ENCODE measurements around the gene PTGS1.
"Not testable (repeated sequence)": the region's sequence is repeated elsewhere in the genome, so short reads cannot be mapped to it uniquely, and the experiment has no call there.

PTGS1 gene

DNA sequence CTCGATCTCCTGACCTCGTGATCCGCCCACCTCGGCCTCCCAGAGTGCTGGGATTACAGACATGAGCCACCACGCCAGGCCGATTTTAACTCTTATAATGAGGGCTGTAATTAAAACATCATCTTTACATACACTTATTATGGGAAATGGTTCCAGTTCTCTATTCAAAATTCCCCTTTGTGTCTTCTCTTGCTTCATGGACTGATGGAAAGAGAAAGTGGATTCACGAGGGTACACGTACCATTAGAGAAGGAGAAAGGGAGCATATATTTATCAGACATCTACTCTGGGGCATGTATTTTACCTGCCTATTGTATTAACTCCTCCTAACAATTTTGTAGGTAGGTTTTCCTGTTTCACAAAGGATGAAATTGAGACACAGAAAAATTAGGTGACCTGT, 31.1 kb downstream of the PTGS1 start:
- DNase-seq = no peak

DNA sequence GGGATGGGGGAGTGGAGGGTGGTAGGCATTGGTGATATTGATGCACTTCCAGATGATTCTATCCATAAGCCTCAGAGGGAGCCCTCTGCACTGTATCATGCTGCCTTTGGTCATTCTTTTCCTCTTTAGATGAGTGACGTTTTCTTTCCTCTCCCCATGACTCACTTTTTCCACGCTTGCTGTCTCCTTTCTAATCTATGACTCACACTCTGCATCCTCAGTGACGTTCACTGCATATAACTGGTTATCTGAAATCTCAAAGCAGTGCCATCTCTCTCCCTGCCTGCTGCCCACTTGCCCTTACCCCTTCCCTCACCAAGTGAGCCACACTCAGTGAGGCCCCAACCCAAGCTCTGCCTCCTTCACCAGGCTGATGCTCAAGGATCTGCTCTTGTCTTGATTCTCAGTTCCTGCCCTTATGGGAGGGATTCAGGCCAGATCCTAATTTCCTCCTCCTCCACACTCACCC, 31.6 kb downstream of the PTGS1 start:
- DNase-seq = peak; percentile 70

DNA sequence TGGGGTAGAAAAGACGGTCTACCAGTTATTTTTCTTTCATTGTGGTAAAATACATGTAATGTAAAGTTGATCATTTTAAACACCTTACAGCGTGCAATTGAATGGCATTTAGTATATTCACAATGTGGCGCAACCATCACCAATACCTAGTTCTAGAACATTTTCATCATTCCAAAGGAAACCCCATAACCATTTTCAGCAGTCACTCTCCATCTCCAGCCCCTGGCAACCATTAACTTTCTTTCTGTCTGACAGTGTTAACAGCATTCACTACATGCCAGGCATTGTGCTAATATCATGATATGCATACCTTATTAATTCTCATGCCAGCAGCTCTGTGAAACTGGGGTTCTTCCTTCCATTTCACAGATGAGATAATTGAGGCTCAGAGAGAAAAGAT, 32.0 kb downstream of the PTGS1 start:
- no peak for DNase-seq

GRCh38 chr9:122403381-122404000, 32.7 kb downstream of the PTGS1 start:
- DNase-seq = no peak

DNA sequence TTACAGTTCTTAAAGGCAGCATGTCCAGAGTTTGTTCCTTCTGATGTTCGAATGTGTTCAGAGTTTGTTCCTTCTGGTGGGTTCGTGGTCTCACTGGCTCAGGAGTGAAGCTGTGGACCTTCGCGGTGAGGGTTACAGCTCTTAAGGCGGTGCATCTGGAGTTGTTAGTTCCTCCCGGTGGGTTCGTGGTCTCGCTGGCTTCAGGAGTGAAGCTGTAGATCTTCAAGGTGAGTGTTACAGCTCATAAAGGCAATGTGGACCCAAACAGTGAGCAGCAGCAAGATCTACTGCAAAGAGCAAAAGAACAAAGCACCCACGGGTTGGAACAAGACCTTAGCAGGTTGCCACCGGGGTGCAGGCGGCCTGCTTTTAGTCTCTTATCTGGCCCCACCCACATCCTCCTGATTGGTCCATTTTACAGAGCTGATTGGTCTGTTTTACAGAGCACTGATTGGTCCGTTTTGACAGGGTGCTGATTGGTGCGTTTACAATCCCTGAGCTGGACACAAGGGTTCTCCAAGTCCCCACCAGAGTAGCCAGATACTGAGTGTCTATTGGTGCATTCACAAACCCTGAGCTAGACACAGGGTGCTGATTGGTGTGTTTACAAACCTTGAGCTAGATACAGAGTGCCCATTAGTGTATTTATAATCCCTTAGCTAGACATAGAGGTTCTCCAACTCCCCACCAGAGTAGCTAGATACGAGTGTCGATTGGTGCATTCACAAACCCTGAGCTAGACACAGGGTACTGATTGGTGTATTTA, 34.7 kb downstream of the PTGS1 start:
- DNase-seq = not testable (repeated sequence)

DNA sequence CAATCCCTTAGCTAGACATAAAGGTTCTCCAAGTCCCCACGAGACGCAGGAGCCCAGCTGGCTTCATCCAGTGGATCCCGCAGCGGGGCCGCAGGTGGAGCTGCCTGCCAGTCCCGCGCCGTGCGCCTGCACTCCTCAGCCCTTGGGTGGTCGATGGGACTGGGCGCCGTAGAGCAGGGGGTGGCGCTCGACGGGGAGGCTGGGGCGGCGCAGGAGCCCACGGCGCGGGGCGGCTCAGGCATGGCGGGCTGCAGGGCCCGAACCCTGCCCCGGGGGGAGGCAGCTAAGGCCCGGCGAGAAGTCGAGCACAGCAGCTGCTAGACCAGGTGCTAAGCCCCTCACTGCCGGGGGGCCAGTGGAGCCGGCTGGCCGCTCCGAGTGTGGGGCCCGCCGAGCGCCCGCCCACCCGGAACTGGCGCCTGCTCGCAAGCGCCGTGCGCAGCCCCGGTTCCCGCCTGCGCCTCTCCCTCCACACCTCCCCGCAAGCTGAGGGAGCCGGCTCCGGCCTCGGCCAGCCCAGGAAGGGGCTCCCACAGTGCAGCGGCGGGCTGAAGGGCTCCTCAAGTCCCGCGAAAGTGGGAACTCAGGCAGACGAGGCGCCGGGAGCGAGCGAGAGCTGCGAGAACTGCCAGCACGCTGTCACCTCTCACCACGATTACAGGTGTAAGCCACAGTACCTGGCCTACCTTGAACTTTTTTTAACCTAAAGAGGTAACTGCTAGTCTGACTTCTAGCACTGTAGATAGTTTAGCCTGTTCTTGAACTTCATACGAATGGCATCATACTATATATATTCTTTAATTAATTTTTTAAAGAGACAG, 35.5 kb downstream of the PTGS1 start:
- no peak for DNase-seq

DNA sequence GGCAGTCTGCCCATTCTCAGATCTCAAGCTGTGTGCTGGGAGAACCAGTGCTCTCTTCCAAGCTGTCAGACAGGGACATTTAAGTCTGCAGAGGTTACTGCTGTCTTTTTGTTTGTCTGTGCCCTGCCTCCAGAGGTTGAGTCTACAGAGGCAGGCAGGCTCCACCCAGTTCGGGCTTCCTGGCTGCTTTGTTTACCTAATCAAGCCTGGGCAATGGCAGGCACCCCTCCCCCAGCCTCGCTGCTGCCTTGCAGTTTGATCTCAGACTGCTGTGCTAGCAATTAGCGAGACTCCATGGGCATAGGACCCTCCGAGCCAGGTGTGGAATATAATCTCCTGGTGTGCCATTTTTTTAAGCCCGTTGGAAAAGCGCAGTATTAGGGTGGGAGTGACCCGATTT, 43.3 kb downstream of the PTGS1 start:
- not testable (repeated sequence) for DNase-seq

DNA sequence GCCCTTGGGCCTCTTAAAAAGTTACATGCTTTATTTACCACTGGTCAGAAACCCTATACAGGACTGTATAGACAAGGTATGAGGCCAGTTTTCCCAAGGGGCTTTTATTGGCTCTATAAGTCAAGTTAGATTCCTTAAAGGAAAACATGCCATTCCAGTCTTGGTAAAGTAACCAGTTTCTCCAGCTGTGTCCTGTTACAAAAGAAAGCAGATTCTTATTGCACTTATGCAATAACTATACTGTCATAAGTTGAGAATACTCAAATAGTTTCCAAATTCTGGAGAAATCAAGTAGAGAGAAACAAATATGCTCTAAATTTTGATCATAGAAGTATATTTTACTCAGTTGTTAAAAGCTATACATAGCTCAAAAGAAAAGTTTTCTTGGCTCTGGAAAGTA, 47.2 kb downstream of the PTGS1 start:
- DNase-seq = no peak

DNA sequence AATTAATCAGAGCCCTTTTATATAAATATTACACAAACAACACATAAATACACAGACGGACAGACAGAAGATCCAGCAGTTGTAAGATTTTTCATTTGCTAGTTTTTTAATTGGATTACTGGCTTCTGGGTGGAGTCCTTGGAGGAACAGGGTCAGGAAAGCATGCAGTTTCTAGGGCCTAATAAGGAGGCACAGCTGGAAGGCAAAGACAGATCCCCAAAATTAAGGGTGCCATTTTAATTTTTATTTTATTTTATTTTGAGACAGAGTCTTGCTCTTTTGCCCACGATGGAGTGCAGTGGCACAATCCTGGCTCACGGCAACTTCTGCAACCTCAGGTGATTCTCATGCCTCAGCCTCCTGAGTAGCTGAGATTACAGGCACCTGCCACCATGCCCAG, 49.5 kb downstream of the PTGS1 start:
- no peak for DNase-seq

GRCh38 chr9:122425087-122425486, 54.3 kb downstream of the PTGS1 start:
- DNase-seq = no peak

DNA sequence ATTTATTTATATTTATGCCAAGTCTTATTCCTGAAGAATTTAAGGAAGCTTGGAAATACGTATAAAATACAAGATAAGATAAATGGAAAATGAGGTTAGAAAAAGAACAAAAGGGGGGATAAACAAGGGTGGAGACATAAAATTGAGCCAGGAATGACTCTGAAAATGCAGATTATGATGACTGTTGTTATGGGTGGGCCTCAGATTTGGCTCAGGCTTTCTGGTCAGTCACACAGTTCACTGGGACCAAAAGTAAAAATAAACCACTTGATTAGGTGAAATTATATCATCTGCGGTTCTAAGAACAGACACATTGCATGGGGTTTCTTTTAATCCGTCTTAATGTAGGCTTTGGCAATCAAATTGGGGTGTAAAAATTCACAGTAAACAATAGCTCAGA, 55.9 kb downstream of the PTGS1 start:
- DNase-seq = no peak

GRCh38 chr9:122442568-122442967, 71.7 kb downstream of the PTGS1 start:
- no peak for DNase-seq

DNA sequence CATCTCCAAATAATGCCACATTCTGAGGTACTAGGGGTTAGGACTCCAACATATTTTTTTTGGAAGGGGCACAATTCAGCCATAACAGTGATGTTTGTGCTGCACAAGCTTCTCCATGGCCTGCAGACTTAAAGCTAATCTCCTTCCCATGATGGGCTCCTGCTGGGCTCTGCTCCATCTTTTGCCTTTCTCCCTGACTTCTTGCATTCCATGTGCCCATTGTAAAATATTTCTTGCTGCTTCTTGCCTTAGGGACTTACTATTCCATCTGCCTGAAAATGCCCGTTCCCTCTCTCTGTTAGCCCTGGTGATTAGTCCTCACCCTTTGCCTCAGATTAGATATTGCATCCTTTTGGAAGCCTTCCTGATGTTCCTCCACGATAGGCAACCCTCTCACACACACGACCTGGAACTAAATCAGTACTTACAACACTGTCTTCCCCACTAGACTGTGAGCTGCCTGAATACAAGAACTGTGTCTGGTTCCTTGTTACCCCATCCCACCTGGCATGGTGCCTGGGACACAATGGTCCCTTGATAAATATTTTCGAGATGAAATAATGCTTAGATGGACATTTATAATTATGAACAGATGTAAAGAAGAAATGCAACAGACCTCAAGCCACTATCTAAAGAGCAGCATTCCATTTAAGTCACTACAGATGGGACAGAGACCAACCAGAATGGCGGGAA, 73.4 kb downstream of the PTGS1 start:
- DNase-seq = no peak
